H1 (cell line): ENCODE measurements around the gene DES. TPM values are rescaled to one million over a fixed set of nuclear protein-coding genes. Genes with fewer than 3 reads are reported as not detected.
A peak's percentile ranks its signal among the peaks of the same experiment; 100 is the strongest.

Experiments used
- CTCF ChIA-PET: fragments of 300-600 bp; sonication (Branson Sonifier 250); formaldehyde crosslinking; loops from one replicate; lab custom pipeline; 2021; ENCODE audit not compliant: partially characterized antibody; lab: Charles Lee
- POLR2A ChIA-PET: fragments of 300-600 bp; sonication (Branson Sonifier 250); formaldehyde crosslinking; loops from one replicate; lab custom pipeline; 2021; ENCODE audit warnings: inconsistent platforms; ENCODE audit not compliant: partially characterized antibody; lab: Charles Lee
- DNase-seq, 2 experiments: peaks; one replicate each; pipeline versions ENCODE4 v3.0.0 to v3.0.0-alpha.2; 2010 to 2022; ENCODE audit warnings: low spot score in 2 of 2, low read depth in 1 of 2, mixed read lengths in 1 of 2
- FAIRE-seq: peaks from 2 replicates; lab custom pipeline; 2011; peaks lifted over from hg19 to GRCh38; lab: Jason Lieb, UNC
- H2AFZ ChIP-seq: 2 replicates; pipeline ENCODE4 v1.8.1; 2012; ENCODE audit warnings: low read length, inconsistent platforms
- H2AK5ac ChIP-seq: 2 replicates; pipeline ENCODE4 v1.6.1; 2013; ENCODE audit warnings: low read depth, low read length
- H2BK120ac ChIP-seq: replicated peaks from 2 replicates; pipeline ENCODE3; 2013; ENCODE audit warnings: low read depth, low read length, inconsistent platforms
- H2BK12ac ChIP-seq: 2 replicates; pipeline ENCODE4 v1.6.1; 2013; ENCODE audit warnings: low read depth, low read length
- H2BK15ac ChIP-seq: 2 replicates; pipeline ENCODE4 v1.6.1; 2013; ENCODE audit warnings: low read length
- H2BK20ac ChIP-seq: 2 replicates; pipeline ENCODE4 v1.6.1; 2013; ENCODE audit warnings: low read length
- H2BK5ac ChIP-seq: 2 replicates; pipeline ENCODE4 v1.6.1; 2013; ENCODE audit warnings: low read depth, low read length
- H3K14ac ChIP-seq: 2 replicates; pipeline ENCODE4 v1.6.1; 2013; ENCODE audit warnings: inconsistent platforms; ENCODE audit not compliant: insufficient read length
- H3K18ac ChIP-seq: 2 replicates; pipeline ENCODE4 v1.6.1; 2013; ENCODE audit warnings: low read length; ENCODE audit errors: extremely low read depth
- H3K23ac ChIP-seq: 2 replicates; pipeline ENCODE4 v1.6.1; 2013; ENCODE audit warnings: inconsistent platforms; ENCODE audit not compliant: insufficient read length
- H3K23me2 ChIP-seq: 2 replicates; pipeline ENCODE4 v1.6.1; 2013; ENCODE audit warnings: low read depth, low read length
- H3K27ac ChIP-seq: 2 replicates; pipeline ENCODE4 v1.6.1; 2011; ENCODE audit warnings: low read depth, low read length, inconsistent platforms
- H3K27me3 ChIP-seq, 4 experiments: replicated peaks in 1 of 4; 1 replicate in 1 of 4; 2 replicates in 3 of 4; pipeline versions ENCODE4 v1.6.1 to v1.8.1; 2011 to 2013; ENCODE audit warnings: low read length in 3 of 4, mild to moderate bottlenecking in 3 of 4, inconsistent platforms in 2 of 4, mixed read lengths in 2 of 4, moderate library complexity in 1 of 4; ENCODE audit not compliant: control insufficient read depth in 3 of 4, insufficient read depth in 3 of 4; ENCODE audit errors: extremely low read depth in 1 of 4
- H3K36me3 ChIP-seq, 4 experiments: 2 replicates each; pipeline versions ENCODE4 v1.6.1 to v1.8.1; 2011 to 2013; ENCODE audit warnings: mild to moderate bottlenecking in 4 of 4, low read length in 3 of 4, moderate library complexity in 2 of 4, control low read depth in 1 of 4, inconsistent platforms in 1 of 4; ENCODE audit not compliant: insufficient read depth in 4 of 4, control insufficient read depth in 2 of 4
- H3K4ac ChIP-seq: replicated peaks from 2 replicates; pipeline ENCODE3; 2013; ENCODE audit warnings: low read length, low read depth, mixed read lengths, inconsistent platforms; ENCODE audit not compliant: insufficient read length
- H3K4me1 ChIP-seq, 4 experiments: replicated peaks in 1 of 4; 1 replicate in 1 of 4; 2 replicates in 3 of 4; pipeline versions ENCODE4 v1.6.1 to v1.8.1; 2011 to 2013; ENCODE audit warnings: low read length in 3 of 4, inconsistent platforms in 2 of 4, mixed read lengths in 1 of 4; ENCODE audit not compliant: insufficient read depth in 4 of 4, control insufficient read depth in 3 of 4
- H3K4me2 ChIP-seq, 2 experiments: 2 replicates each; pipeline versions ENCODE4 v1.6.1 to v1.8.1; 2011 to 2013; ENCODE audit warnings: low read depth in 2 of 2, low read length in 2 of 2, control low read depth in 1 of 2, inconsistent platforms in 1 of 2, mild to moderate bottlenecking in 1 of 2; ENCODE audit not compliant: insufficient read depth in 1 of 2
- H3K4me3 ChIP-seq, 4 experiments: fragments of 200-600, 300-600 bp in 1 of 4; sonication (generic), shearing (Covaris generic), sonication (Bioruptor Twin) in 1 of 4; 2 replicates each; pipeline versions ENCODE4 v1.5.1 to v1.8.1; 2011 to 2016; ENCODE audit warnings: low read length in 4 of 4, low read depth in 3 of 4, control low read depth in 2 of 4, inconsistent platforms in 2 of 4, mild to moderate bottlenecking in 2 of 4, mixed read lengths in 1 of 4, moderate library complexity in 1 of 4; ENCODE audit not compliant: insufficient read depth in 2 of 4; ENCODE audit errors: extremely low read depth in 1 of 4
- H3K56ac ChIP-seq: replicated peaks from 2 replicates; pipeline ENCODE3; 2013; ENCODE audit warnings: low read depth, mild to moderate bottlenecking, mixed read lengths, low read length, inconsistent platforms; ENCODE audit not compliant: insufficient read length
- H3K79me1 ChIP-seq: 2 replicates; pipeline ENCODE4 v1.6.1; 2013; ENCODE audit warnings: low read depth, low read length, control low read depth
- H3K79me2 ChIP-seq, 2 experiments: 2 replicates each; pipeline versions ENCODE4 v1.6.1 to v1.8.1; 2012 to 2013; ENCODE audit warnings: low read length in 2 of 2, mild to moderate bottlenecking in 2 of 2, inconsistent platforms in 1 of 2; ENCODE audit not compliant: insufficient read depth in 2 of 2, control insufficient read depth in 1 of 2
- H3K9ac ChIP-seq, 4 experiments: replicated peaks in 1 of 4; 1 replicate in 1 of 4; 2 replicates in 3 of 4; pipeline versions ENCODE4 v1.6.1 to v1.8.1; 2011 to 2013; ENCODE audit warnings: low read depth in 3 of 4, low read length in 3 of 4, control low read depth in 2 of 4, mild to moderate bottlenecking in 2 of 4, moderate library complexity in 2 of 4, inconsistent platforms in 1 of 4; ENCODE audit errors: extremely low read depth in 1 of 4
- H3K9me3 ChIP-seq, 2 experiments: 2 replicates each; pipeline versions ENCODE4 v1.6.1 to v1.8.1; 2012 to 2013; ENCODE audit warnings: mild to moderate bottlenecking in 2 of 2, moderate library complexity in 2 of 2, control low read depth in 1 of 2, inconsistent platforms in 1 of 2, low read depth in 1 of 2, low read length in 1 of 2, mixed read lengths in 1 of 2; ENCODE audit not compliant: insufficient read depth in 2 of 2
- H4K20me1 ChIP-seq, 2 experiments: replicated peaks in 1 of 2; 2 replicates each; pipeline versions ENCODE3 to v1.8.1; 2011 to 2013; ENCODE audit warnings: inconsistent platforms in 2 of 2, low read length in 2 of 2, mild to moderate bottlenecking in 1 of 2; ENCODE audit not compliant: insufficient read depth in 2 of 2, control insufficient read depth in 1 of 2
- H4K5ac ChIP-seq: 2 replicates; pipeline ENCODE4 v1.6.1; 2013; ENCODE audit warnings: low read length, low read depth, mixed read lengths, inconsistent platforms; ENCODE audit not compliant: insufficient read length
- H4K8ac ChIP-seq: 2 replicates; pipeline ENCODE4 v1.8.0; 2013; ENCODE audit warnings: mild to moderate bottlenecking, moderate library complexity, low read length, inconsistent platforms; ENCODE audit not compliant: insufficient read depth; ENCODE audit errors: extremely low read depth
- H4K91ac ChIP-seq: replicated peaks from 2 replicates; pipeline ENCODE3; 2013; ENCODE audit warnings: low read length, mixed read lengths, inconsistent platforms; ENCODE audit not compliant: insufficient read length
- E2F6 ChIP-seq: IDR thresholded peaks from 2 replicates; pipeline ENCODE4 v1.6.1; 2012; ENCODE audit warnings: inconsistent platforms
- EGR1 ChIP-seq: IDR thresholded peaks from 2 replicates; pipeline ENCODE4 v1.6.1; 2011; ENCODE audit warnings: low read depth, low read length, borderline replicate concordance
- EZH2 ChIP-seq: fragments of 200-600 bp; sonication (generic); IDR thresholded peaks from 2 replicates; pipeline ENCODE4 v1.7.1; 2012; ENCODE audit warnings: low read depth, mild to moderate bottlenecking, moderate library complexity, low read length, inconsistent platforms; ENCODE audit not compliant: severe bottlenecking
- HDAC2 ChIP-seq, 2 experiments: fragments of 300-600 bp in 1 of 2; sonication (generic) in 1 of 2; IDR thresholded peaks; 2 replicates each; pipeline ENCODE4 v1.6.1; 2011 to 2012; ENCODE audit warnings: low read depth in 2 of 2, low read length in 2 of 2, mild to moderate bottlenecking in 2 of 2, moderate library complexity in 2 of 2, borderline replicate concordance in 1 of 2, inconsistent platforms in 1 of 2
- HDAC6 ChIP-seq: IDR thresholded peaks from one replicate; pipeline ENCODE4 v1.7.1; 2012; ENCODE audit warnings: low read depth, mild to moderate bottlenecking, inconsistent platforms, low read length, moderate library complexity
- RNF2 ChIP-seq: fragments of 200-900, 300-1000 bp; sonication (generic); IDR thresholded peaks from 2 replicates; pipeline ENCODE4 v1.7.1; 2016; ENCODE audit warnings: borderline replicate concordance, low read depth, mild to moderate bottlenecking, antibody characterized with exemption, low read length; ENCODE audit not compliant: poor library complexity, severe bottlenecking; ENCODE audit errors: missing control alignments
- SRF ChIP-seq: IDR thresholded peaks from 2 replicates; pipeline ENCODE4 v1.6.1; 2011; ENCODE audit warnings: mild to moderate bottlenecking, low read depth, low read length, moderate library complexity
- TBP ChIP-seq: IDR thresholded peaks from 2 replicates; pipeline ENCODE4 v1.6.1; 2011; ENCODE audit warnings: low read depth, low read length, improper control_type of control experiment
- WGBS, 2 experiments: shearing (Covaris generic) in 1 of 2; methylation state at CpG; one replicate each; pipeline versions ENCODE4 v1.1.6 to v1.1.7; 2013 to 2015; ENCODE audit warnings: low lambda C conversion rate in 2 of 2, mixed read lengths in 2 of 2, inconsistent platforms in 1 of 2, low coverage in 1 of 2, missing lambda C conversion rate in 1 of 2; ENCODE audit not compliant: insufficient replicate concordance in 2 of 2, insufficient coverage in 1 of 2, insufficient read length in 1 of 2; ENCODE audit errors: extremely low coverage in 1 of 2, missing lambda C conversion rate in 1 of 2; 5-methylcytosine and 5-hydroxymethylcytosine counted together
- polyA plus RNA-seq, 7 experiments: library from polyadenylated mRNA; depleted of rRNA in 3 of 7; stranded (reverse) in 5 of 7; unstranded in 2 of 7; fragments of >200 nt in 5 of 7; fragments of 200-250 nt in 2 of 7; gene quantifications; 1 replicate in 5 of 7; 2 replicates in 1 of 7; 4 replicates in 1 of 7; pipeline versions ENCODE4 v1.2.1 to v1.2.3, GENCODE V29; 2011 to 2013; ENCODE audit warnings: missing spikeins in 2 of 7, mixed read lengths in 2 of 7
- total RNA-seq: library from RNA; stranded (reverse); fragmentation: NEBNext Ultra II Directional; extraction: Animal tissue kit (Norgen Biotek cat#: 25700); gene quantifications from 2 replicates; pipeline ENCODE4 v1.2.1, GENCODE V29; 2021

Gene DES
- total and polyA plus RNA-seq, 2 of the 8 experiments (the other 6 are each of a cell fraction or from before 2014, with no cell fraction given), result 1.8 to 4.3 TPM

- peak overlapping the region; percentile 85; the same call in 1 of the 2 replicates for H2BK12ac ChIP-seq
- no peak overlapping the region for H3K18ac ChIP-seq
- H2AFZ ChIP-seq, result no peak overlapping the region
- ChIA-PET POLR2A (interaction anchor here (1.0 to 4.6 kb wide), 3 partner anchors 10 to 41 kb away, joined by 3 to 17 read pairs (median 3); no protein-coding TSS in a partner anchor), CTCF (interaction anchor here (1.6 to 88.6 kb wide), 5 partner anchors 10 to 73 kb away, joined by 5 to 7248 read pairs (median 21); partner anchors contain the start of genes ASIC4, CHPF, GMPPA and SPEG)
- no peak overlapping the region for H4K8ac ChIP-seq
- H2BK5ac ChIP-seq, result no peak overlapping the region
- H3K4me2 ChIP-seq, result 0 out of 4 replicates have a peak overlapping the region, but pooled peaks of 1 of the 2 experiments have one; percentile 12
- peaks cover 15 to 36% (median 29%) of the 10 kb centered on the region in 4 experiments for H3K27me3 ChIP-seq
- no peak overlapping the region for H4K91ac ChIP-seq
- H2BK20ac ChIP-seq, result peak overlapping the region; percentile 86
- peaks cover 8 to 26% (median 15%) of the 10 kb centered on the region in 4 experiments for H3K4me1 ChIP-seq
- H3K79me1 ChIP-seq, result no peaks in the 10 kb centered on the region
- WGBS, 2 experiments, result 83% methylated on average over 4 of the region's 4 CpGs; no CpG with 5 or more reads in 1 of the 2 experiments
- H3K14ac ChIP-seq, result no peak overlapping the region
- no peak overlapping the region for H3K4me3 ChIP-seq
- no peaks in the 10 kb centered on the region; the same call in 1 of the 2 replicates for H3K23me2 ChIP-seq
- DNase-seq, result no peak
- TF ChIP-seq HDAC6 (no peak), HDAC2 (IDR thresholded peaks at IDR 0.05; ENCODE audit: borderline replicate concordance in 1 of 2, low read depth in 2 of 2, low read length in 2 of 2) (no peak), TBP (no peak), EZH2 (no peak), SRF (no peak), RNF2 (no peak), E2F6 (no peak), EGR1 (no peak)
- TF ChIP-seq, all 59 proteins: peak for 0
- H3K27ac ChIP-seq, result no peak overlapping the region
- no peaks in the 10 kb centered on the region for H3K36me3 ChIP-seq
- no peak overlapping the region for H4K5ac ChIP-seq
- H3K4ac ChIP-seq, result no peak overlapping the region
- no peaks in the 10 kb centered on the region for H3K79me2 ChIP-seq
- no peak overlapping the region; the same call in 1 of the 2 replicates for H2AK5ac ChIP-seq
- no peak overlapping the region for H3K9ac ChIP-seq
- H2BK15ac ChIP-seq, result peak overlapping the region; percentile 88; the same call in 1 of the 2 replicates
- no peaks in the 10 kb centered on the region for H4K20me1 ChIP-seq
- FAIRE-seq, result no peak
- no peaks in the 10 kb centered on the region for H3K9me3 ChIP-seq
- H3K56ac ChIP-seq, result no peak overlapping the region
- peak overlapping the region; percentile 75 for H2BK120ac ChIP-seq
- H3K23ac ChIP-seq, result no peak overlapping the region
These were observed 1.2 kb upstream of the DES start for GRCh38 chr2:219416938-219417337.
